Stimulated activated CD8-positive, alpha-beta memory T cell treated with anti-CD3 and anti-CD28 coated beads, Interleukin-2, amount 100 ng/mL, for 48 hours (primary cell): ENCODE data around the gene CCR4.
"Not testable (repeated sequence)": the region's sequence is repeated elsewhere in the genome, so short reads cannot be mapped to it uniquely, and the experiment has no call there.

ENCODE experiments used
- DNase-seq, 2 donors: peaks; one replicate each; pipeline ENCODE4 v3.0.0-alpha.2; 2020; ENCODE audit warnings: low read depth in 2 of 2

CCR4 gene

DNA sequence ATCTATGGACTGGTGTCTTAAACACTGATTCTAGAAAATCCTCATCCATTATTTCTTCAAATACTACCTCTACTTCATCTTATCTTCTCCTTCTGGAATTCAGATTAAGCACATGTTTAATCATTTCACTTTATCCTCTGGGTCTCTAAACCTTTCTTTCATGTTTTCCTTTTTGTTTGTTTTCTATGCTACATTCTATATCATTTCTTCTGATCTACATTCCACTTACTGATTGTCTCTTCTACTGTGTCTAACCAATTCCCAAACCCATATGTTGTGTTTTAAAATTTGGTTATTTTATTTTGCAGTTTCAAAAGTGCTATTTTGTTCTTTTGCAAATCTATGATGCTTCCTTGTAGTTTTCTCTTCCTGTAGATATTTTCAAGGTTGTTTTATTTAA, 31.7 kb downstream of the CCR4 start:
- DNase-seq = no peak

- DNase-seq = not testable (repeated sequence)
Observed at GRCh38 chr3:32984918-32985317, 33.5 kb downstream of the CCR4 start.

- no peak for DNase-seq
Observed at GRCh38 chr3:32989171-32989570, 37.7 kb downstream of the CCR4 start.

GRCh38 chr3:32990116-32990515, 38.7 kb downstream of the CCR4 start:
- no peak for DNase-seq

- DNase-seq = no peak
Observed at GRCh38 chr3:32991781-32992180, 40.3 kb downstream of the CCR4 start.

- DNase-seq = no peak
Observed at GRCh38 chr3:32992310-32992686, 40.9 kb downstream of the CCR4 start.

DNA sequence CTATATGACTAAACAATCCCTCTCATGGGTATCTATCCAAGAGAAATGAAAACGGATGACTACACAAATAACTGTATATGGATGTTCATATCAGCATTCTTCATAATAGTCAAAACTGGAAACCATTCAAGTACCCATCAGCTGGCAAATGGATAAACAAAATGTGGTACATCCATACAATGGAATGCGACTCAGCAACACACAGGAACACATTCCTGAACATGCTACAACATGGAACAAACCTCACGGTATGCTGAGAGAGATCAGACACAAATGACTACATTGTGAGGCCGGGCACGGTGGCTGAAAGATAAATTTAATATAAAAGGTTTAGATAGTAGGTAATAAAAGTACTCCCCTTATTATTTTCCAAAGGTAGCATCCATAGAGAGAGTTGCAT, 42.6 kb downstream of the CCR4 start:
- DNase-seq = no peak

GRCh38 chr3:32995098-32995497, 43.7 kb downstream of the CCR4 start:
- no peak for DNase-seq

- DNase-seq = no peak
Observed at GRCh38 chr3:32996048-32996754, 44.8 kb downstream of the CCR4 start.

DNA sequence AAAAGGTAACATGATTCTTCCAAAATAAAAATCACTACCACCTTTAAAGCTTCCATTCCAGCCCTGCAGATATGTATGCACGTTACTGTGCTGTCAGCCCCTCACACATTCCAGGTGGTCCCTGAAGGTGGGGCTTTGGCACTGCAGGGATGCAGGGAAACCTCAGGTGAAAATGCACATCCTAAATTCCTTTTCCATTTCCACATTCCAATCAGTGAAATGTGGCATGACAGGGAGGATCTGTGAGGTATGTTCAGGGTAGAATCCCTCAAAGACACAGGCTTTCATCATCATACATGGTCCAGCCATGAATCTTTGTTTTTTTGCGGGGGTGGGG, 45.3 kb downstream of the CCR4 start:
- DNase-seq = no peak

GRCh38 chr3:32998631-32999451, 47.4 kb downstream of the CCR4 start:
- DNase-seq = no peak

DNA sequence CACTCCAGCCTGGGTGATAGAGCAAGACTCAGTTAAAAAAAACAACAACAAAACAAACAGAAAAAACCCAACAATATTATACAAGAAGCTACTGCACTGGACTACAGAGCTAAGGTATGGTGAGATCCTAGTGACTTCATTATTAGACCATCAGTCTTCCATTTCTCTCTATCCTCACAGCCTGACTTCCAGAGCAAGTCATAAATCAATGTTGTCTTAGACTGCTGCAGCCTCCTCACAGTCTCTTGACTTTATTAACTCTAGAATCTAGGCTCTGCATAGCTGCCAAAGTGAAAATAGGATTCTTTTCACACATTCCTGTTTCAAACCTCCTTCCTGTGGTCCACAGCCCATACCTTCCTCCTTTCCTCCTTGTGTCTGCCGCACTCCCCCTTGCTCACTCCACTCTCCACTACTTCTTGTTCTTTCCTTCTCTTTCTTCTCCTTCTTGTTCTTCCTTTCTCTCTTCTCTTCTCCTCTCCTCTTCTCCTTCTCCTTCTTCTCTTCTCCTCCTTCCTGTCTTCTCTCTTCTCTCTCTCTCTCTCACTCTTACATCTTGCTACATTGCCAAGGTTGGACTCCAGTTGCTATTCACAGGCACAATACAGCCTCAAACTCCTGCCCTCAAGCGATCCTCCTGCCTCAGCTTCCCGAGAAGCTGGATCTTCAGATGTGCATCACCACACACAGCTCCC, 49.4 kb downstream of the CCR4 start:
- DNase-seq = no peak

DNA sequence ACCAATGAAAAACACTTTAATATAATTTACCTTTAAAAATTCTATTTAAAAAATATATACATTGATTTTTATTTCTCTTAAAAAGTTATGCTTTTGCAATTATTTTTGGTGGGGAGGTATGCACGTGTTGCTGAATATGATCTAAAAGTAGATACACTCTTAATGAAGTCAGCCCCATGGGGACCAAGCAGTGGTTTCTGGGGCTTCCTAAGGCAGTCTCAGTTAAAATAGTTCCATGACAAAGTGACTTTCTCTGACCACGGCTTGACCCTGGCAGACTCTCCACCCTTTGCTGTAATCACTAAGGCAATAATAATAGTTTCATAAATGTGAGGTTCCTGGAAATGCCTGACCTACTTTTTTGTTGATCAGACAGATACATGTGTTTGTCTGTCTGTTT, 50.4 kb downstream of the CCR4 start:
- no peak for DNase-seq

DNA sequence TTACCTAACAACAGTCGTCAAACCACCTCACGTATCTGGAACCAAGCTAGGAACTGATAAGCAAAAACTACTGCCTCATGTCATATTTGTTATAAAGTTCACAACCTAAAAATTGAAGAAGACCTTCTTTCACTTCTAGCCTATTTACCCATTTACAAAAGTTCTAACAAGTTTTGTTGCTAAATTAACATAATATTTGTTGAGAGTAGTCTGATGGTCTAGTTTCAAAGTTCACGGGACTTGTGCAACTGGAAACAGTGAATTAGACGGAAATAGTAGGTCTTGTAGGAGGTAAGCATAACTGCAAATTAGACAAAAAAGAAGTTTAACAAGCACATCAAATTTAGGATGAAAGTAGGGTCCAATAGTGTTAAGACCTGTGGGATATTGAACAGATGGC, 51.9 kb downstream of the CCR4 start:
- DNase-seq = no peak

GRCh38 chr3:33004205-33004604, 52.8 kb downstream of the CCR4 start:
- no peak for DNase-seq

DNA sequence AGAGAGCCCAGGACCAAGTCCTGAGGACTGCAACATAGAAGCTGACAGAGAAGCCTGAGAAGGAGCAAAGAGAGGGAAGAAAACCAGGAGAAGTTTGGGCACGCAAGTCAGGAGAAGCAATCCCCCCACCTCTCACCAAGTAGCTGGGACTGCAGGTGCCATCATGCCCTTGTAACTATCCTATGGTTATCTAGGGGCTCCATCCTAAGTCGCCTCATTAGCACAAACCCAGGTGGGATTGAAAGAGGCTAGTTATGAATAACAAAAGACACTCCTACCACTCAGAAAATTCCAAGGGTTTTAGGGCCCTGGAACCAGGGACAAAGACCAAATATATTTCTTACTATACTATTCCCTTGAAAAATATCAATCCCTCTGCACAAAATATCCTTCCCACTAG, 53.5 kb downstream of the CCR4 start:
- DNase-seq = no peak
